LNCaP clone FGC (cell line): ENCODE measurements around the gene CEND1.

Source experiments
- DNase-seq: peaks from one replicate; pipeline ENCODE4 v3.0.0-alpha.2; 2011; ENCODE audit warnings: low read depth
- H3K4me3 ChIP-seq: 2 replicates; pipeline ENCODE4 v1.5.1; 2011; ENCODE audit warnings: mild to moderate bottlenecking, low read depth, low read length, control low read depth
- TF ChIP-seq, protein P1 (sequence below): IDR thresholded peaks from 2 replicates; pipeline ENCODE4 v1.5.1; 2012; ENCODE audit warnings: mild to moderate bottlenecking; ENCODE audit not compliant: control insufficient read depth, insufficient read depth; ENCODE audit errors: extremely low read depth

The CEND1 gene

DNA sequence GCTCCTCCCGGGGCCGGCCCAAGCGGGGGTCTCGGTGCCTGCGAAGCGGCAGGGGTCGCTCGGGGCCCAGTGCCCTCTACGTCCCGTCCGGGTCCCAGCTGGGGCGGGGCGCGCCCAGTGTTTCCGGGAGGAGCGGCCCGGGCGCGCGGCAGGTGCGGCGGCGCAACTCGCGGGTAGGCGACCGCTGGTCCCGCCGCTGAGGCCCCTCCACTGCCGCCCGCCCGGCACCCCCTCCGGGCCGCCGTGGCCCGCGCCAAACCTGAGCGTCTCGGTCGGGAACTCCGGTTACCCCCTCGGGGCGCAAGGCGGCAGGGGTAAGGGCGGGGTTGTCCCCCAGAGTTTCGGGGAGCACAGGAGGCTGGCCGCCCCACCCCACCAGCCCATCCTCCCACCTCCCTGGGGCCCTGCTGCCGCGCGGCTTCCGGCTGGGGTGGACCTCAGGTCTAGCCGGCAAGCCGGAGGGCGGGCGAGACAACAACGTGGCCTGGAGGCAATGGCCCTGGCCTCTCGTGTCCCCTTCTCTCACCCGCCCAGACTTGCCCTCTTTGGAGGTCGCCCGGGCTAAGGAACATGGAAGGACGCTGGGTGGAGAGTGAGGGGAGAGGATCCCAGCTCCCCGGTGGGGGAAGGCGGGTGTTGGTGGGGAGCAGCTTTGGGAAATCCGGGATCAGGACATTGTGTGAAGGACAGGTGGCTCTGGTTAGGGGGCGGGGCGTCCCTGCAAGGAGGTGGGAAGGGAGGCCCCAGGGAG lies 37.4 kb upstream of the CEND1 start:
- TF ChIP-seq, protein P1, sequence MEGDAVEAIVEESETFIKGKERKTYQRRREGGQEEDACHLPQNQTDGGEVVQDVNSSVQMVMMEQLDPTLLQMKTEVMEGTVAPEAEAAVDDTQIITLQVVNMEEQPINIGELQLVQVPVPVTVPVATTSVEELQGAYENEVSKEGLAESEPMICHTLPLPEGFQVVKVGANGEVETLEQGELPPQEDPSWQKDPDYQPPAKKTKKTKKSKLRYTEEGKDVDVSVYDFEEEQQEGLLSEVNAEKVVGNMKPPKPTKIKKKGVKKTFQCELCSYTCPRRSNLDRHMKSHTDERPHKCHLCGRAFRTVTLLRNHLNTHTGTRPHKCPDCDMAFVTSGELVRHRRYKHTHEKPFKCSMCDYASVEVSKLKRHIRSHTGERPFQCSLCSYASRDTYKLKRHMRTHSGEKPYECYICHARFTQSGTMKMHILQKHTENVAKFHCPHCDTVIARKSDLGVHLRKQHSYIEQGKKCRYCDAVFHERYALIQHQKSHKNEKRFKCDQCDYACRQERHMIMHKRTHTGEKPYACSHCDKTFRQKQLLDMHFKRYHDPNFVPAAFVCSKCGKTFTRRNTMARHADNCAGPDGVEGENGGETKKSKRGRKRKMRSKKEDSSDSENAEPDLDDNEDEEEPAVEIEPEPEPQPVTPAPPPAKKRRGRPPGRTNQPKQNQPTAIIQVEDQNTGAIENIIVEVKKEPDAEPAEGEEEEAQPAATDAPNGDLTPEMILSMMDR, result no peak
- DNase-seq, result no peak
- peak overlapping the region; percentile 61 for H3K4me3 ChIP-seq

DNA sequence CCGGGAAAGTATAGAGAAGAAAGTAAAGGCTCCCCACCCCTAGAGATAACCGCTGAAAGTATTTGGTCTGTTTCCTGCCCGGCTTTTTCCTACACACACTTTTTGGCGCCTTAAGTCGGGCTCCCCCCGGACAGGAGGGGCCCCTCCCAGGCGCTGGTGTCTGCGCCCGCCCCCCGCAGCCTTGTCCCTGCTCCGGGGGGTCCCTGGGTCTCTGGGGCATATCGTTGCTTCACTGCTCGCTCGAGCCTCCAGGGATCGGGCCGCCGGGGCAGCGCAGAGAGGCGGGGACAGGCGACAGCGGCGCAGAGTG lies 36.9 kb upstream of the CEND1 start:
- DNase-seq, result no peak
- peak overlapping the region; percentile 61 for H3K4me3 ChIP-seq
- TF ChIP-seq, protein P1, result no peak

DNA sequence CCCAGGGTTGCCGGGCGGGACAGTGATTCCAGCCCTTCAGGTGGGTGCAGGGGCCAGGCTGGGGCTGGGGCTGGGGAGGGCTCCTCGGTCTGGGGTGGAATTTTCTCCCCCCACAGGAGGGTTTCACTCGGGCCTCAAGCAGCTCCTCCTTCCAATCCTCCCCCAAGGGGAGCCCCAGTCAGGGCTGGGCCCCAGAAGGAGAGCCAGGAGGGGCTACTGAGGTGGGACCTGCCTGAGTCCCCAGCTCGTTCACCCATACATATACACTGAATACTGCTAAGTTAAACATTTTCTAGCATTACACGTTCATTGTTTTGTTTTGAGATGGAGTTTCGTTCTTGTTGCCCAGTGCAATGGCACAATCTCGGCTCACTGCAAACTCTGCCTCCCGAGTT lies 36.3 kb upstream of the CEND1 start:
- H3K4me3 ChIP-seq, result peak overlapping the region; percentile 61
- TF ChIP-seq, protein P1, result no peak
- no peak for DNase-seq

DNA sequence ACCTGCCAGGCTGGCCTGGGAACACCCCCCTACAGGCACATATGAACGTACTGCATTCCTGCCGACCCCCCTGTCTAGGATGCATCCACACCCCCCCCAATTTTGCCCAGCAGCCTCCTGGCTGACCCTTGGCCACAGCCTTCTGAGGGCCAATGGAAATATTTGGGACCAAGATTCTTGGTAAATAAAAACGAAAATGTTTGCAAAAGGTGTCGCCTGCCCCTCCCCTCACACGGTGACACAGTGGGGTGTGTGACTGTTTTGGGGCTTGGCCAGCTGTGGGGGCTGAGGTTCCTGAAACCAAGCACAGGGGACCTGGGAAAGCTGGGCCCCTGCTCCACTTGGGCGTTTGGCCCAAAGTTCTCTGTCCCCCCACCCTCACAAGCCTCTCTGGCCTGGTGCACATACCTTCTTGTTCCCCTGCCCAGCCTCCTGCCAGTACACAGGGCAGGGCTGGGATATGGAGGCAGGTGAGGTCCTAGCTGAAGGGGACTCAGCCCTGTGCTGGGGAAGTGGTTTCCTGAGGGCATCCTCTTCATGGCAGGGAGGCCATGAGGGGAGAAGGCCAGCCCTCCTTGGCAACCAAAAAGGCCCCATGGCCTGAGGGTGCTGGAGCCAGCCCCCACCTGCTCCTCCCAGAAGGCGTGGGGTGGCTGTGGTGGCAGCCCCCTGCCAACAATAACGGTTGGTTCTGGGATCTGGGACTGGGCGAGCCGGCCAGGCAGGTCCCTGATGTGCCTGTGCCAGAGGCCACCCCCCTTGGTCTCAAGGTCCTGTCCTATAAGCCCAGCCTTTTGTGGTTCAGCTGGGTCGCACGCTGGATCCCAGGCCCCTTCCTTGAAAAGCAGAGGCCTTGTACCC lies 35.7 kb upstream of the CEND1 start:
- TF ChIP-seq, protein P1, result no peak
- no peak for DNase-seq
- H3K4me3 ChIP-seq, result peak overlapping the region; percentile 61

DNA sequence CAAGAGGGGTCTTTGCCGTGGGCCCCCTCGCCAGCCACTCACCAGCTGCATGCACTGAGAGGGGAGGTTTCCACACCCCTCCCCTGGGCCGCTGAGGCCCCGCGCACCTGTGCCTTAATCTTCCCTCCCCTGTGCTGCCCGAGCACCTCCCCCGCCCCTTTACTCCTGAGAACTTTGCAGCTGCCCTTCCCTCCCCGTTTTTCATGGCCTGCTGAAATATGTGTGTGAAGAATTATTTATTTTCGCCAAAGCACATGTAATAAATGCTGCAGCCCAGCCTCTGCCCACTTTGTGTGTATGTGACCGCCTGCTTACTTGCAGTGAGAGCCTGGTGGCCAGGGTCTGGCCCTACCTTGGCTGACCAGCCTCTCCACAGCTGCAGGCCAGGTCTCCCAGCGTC lies 35.1 kb upstream of the CEND1 start:
- H3K4me3 ChIP-seq, result peak overlapping the region; percentile 37
- no peak for DNase-seq
- TF ChIP-seq, protein P1, result no peak

DNA sequence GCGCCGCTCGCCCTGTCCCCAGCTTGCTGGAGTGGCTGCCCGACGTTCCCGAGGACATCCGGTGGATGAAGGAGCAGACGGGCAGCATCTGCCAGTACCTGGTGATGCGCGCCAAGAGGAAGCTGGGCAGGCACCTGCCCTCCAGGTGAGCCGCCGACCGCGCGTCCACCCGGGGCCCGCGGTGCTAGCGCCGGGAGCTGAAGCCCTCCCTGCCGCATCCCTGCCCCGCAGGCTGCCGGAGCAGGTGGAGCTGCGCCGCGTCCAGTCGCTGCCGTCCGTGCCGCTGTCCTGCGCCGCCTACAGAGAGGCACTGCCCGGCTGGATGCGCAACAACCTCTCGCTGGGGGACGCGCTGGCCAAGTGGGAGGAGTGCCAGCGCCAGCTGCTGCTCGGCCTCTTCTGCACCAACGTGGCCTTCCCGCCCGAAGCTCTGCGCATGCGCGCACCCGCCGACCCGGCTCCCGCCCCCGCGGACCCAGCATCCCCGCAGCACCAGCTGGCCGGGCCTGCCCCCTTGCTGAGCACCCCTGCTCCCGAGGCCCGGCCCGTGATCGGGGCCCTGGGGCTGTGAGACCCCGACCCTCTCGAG lies 34.5 kb upstream of the CEND1 start:
- TF ChIP-seq, protein P1, result peak; percentile 49
- DNase-seq, result no peak
- peak overlapping the region; percentile 37 for H3K4me3 ChIP-seq
